NT2/D1 (cell line): ENCODE measurements around the gene USP5.

Experiments
- SUZ12 ChIP-seq: IDR thresholded peaks from 2 replicates; pipeline ENCODE4 v1.6.1; 2011; ENCODE audit not compliant: insufficient read length, insufficient read depth; ENCODE audit errors: extremely low read depth
- YY1 ChIP-seq: IDR thresholded peaks from 2 replicates; pipeline ENCODE4 v1.6.1; 2011; ENCODE audit not compliant: insufficient read length, insufficient read depth
- ZNF274 ChIP-seq: IDR thresholded peaks from 2 replicates; pipeline ENCODE4 v1.6.1; 2011; ENCODE audit warnings: mild to moderate bottlenecking, low read depth, low read length

DNA sequence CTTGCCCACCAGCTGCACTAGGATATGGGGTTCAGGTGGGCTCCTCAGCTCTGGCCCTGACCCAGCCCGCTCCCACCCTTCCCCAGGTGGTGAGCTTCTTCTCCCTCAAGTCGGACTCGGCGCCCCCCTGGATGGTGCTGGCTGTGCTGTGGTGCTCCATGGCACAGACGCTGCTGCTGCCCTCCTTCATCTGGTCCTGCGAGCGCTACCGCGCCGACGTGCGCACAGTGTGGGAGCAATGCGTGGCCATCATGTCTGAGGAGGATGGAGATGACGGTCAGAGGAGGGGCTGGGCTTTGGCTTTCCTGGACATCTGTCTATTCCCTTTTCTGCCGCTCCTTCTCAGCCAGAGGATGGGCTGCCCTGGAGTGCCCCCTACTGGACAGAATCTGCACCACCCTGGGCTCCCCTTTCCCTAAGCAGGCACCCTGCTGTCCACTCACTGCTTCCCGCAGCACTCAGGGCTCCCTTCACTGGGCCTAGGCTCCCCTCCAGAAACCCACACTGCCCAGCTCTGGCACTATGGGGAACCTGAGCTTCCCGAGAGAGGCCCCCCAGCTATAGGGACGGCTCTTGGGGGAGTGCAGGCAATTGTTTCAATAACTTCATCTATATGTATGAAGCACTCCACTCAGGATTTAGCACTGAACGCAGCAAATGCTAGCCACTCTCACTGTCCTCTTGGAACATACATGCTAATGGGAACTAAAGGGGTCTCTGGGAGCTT lies 26.4 kb upstream of the USP5 start:
- TF ChIP-seq YY1 (no peak), ZNF274 (no peak), SUZ12 (no peak)
